Measurements from ENCODE around the gene ITGBL1. TPM values are rescaled to one million over a fixed set of nuclear protein-coding genes. Genes with fewer than 3 reads are reported as not detected.

Gene ITGBL1
- total and polyA plus RNA-seq, 2 of the 4 experiments (the other 2 are of a cell fraction), result 22.2 to 24.2 TPM

GRCh38 chr13:101611491-101612475, 159.3 kb downstream of the ITGBL1 start:
- H2BK120ac ChIP-seq (ENCODE audit: low read depth, low read length), result no peak overlapping the region
- H3K4ac ChIP-seq (ENCODE audit: low read depth, low read length), result no peak overlapping the region
- H2AK5ac ChIP-seq (ENCODE audit: low read depth, low read length), result no peak overlapping the region
- H3K9ac ChIP-seq (ENCODE audit: low read depth, low read length), result no peak overlapping the region
- dilution Hi-C loops (cut with HindIII; ENCODE audit: low sequenced_read_pairs, unreplicated experiment), result no loop called here
- ATAC-seq (ENCODE audit: low read depth), result no peak
- H4K5ac ChIP-seq (ENCODE audit: low read depth, low read length), result no peak overlapping the region
- H3K36me3 ChIP-seq (ENCODE audit: control insufficient read depth, insufficient read depth, low read length), result no peaks in the 10 kb centered on the region
- no peak overlapping the region for H2BK5ac ChIP-seq (ENCODE audit: low read depth, low read length, poor library complexity, severe bottlenecking)
- H2AFZ ChIP-seq (replicated peaks; ENCODE audit: low read length, poor library complexity), result no peak overlapping the region
- no peak overlapping the region for H2BK15ac ChIP-seq (ENCODE audit: low read depth, low read length)
- no peak overlapping the region for H3K23ac ChIP-seq (ENCODE audit: low read depth, low read length)
- no peaks in the 10 kb centered on the region for H4K20me1 ChIP-seq (ENCODE audit: insufficient read depth, low read length)
- H3K18ac ChIP-seq (ENCODE audit: low read depth, low read length), result no peak overlapping the region
- 80% methylated on average over 1 of the region's 5 CpGs; no CpG with 5 or more reads in 1 of the 2 experiments for WGBS, 2 experiments (ENCODE audit: extremely low coverage in 2 of 2, insufficient read length in 1 of 2)
- no peak overlapping the region for H2BK20ac ChIP-seq (ENCODE audit: low read depth, low read length)
- no peaks in the 10 kb centered on the region for H3K79me1 ChIP-seq (ENCODE audit: low read depth in 1 of 2, low read length in 2 of 2)
- CTCF ChIA-PET, result interaction anchor here (1.6 kb wide), 1 partner anchor 14 kb away, joined by 3 read pairs; no protein-coding TSS in a partner anchor
- no TSS peak for BruUV-seq (replicated peaks)
- H3K27me3 ChIP-seq (ENCODE audit: control insufficient read depth, insufficient read depth, low read length), result no peaks in the 10 kb centered on the region
- POLR2A ChIA-PET (ENCODE audit: unreplicated experiment), result no interaction called here
- H3K9me1 ChIP-seq (ENCODE audit: insufficient read depth, low read length), result no peaks in the 10 kb centered on the region
- no peak overlapping the region for H3K4me3 ChIP-seq (ENCODE audit: insufficient read depth, low read depth, low read length)
- no peak overlapping the region for H3K14ac ChIP-seq (replicated peaks; ENCODE audit: low read depth, low read length)
- H3K56ac ChIP-seq (ENCODE audit: extremely low read depth, insufficient read depth, low read length), result no peak overlapping the region
- no peaks in the 10 kb centered on the region for H3K9me3 ChIP-seq (ENCODE audit: control insufficient read depth, insufficient read depth, low read length)
- H4K91ac ChIP-seq (ENCODE audit: insufficient read depth, low read depth, low read length), result no peak overlapping the region
- no peak for TF ChIP-seq NFE2L2 (IDR thresholded peaks at IDR 0.05; ENCODE audit: low read depth, low read length)
- no peak for TF ChIP-seq CTCF (conservative IDR thresholded peaks at IDR 0.05; ENCODE audit: low read depth, low read length)
- TF ChIP-seq MXI1 (IDR thresholded peaks at IDR 0.05; ENCODE audit: borderline replicate concordance, low read depth, low read length), result no peak
- TF ChIP-seq ELK1 (IDR thresholded peaks at IDR 0.05; ENCODE audit: borderline replicate concordance, low read depth, low read length), result no peak
- TF ChIP-seq RAD21 (IDR thresholded peaks at IDR 0.05; ENCODE audit: low read length), result no peak
- no peak for TF ChIP-seq BHLHE40 (IDR thresholded peaks at IDR 0.05; ENCODE audit: low read depth, low read length)
- no peak for TF ChIP-seq RCOR1 (IDR thresholded peaks at IDR 0.05; ENCODE audit: insufficient replicate concordance, low read length)
- TF ChIP-seq USF2 (IDR thresholded peaks at IDR 0.05; ENCODE audit: low read depth, low read length), result no peak
- no peak for TF ChIP-seq MAZ (IDR thresholded peaks at IDR 0.05; ENCODE audit: borderline replicate concordance, low read depth, low read length)
- in situ Hi-C loops (cut with MboI; ENCODE audit: low sequenced_read_pairs), result no loop called here
- no peak overlapping the region for H3K4me2 ChIP-seq (ENCODE audit: low read depth, low read length)
- H3K4me1 ChIP-seq (ENCODE audit: control insufficient read depth, insufficient read depth, low read length), result no peaks in the 10 kb centered on the region
- H3K27ac ChIP-seq (ENCODE audit: insufficient read depth, low read length), result no peak overlapping the region
- DNase-seq, result peak; percentile 10
- H2AK9ac ChIP-seq (replicated peaks; ENCODE audit: low read depth, low read length, poor library complexity), result no peak overlapping the region
- intact Hi-C loops (cut with micrococcal nuclease), result no loop called here
- H4K8ac ChIP-seq (ENCODE audit: low read depth in 2 of 2, low read length in 2 of 2), result no peak overlapping the region

Data from IMR-90 (cell line).